ENCODE data around the gene GREM1. TPM values are rescaled to one million over a fixed set of nuclear protein-coding genes. Genes with fewer than 3 reads are reported as not detected.

GREM1 gene
- polyA plus RNA-seq, 1 of the 3 experiments (the other 2 are of a cell fraction), result 23.9 TPM

DNA sequence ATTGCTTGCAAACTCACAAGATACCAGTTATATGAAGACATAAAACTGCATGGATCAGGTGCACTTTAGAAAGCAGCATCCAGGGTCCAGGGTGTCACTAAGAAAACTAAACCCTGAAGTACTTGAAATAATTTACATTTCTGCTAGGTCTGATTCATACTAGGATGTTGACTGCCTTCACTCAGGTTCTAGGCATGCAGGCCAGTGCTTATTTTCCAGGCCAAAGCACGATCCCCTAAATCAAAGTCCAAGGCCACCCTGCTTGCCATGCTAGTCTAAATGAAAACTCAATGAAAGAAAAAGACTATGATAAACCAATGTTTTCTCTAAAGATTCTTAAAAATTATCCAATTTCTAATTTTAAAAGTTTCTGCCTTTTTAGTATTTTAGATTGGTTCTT, 49.4 kb downstream of the GREM1 start:
- H3F3A ChIP-seq (replicated peaks; ENCODE audit: insufficient read depth), result peaks cover 31% of the 10 kb centered on the region
- no peak for DNase-seq
- H3K9ac ChIP-seq, result no peak overlapping the region
- H3K4me1 ChIP-seq (ENCODE audit: control insufficient read depth in 1 of 2, insufficient read depth in 2 of 2, low read depth in 1 of 2, low read length in 1 of 2), result no peaks in the 10 kb centered on the region
- no peaks in the 10 kb centered on the region for H4K20me1 ChIP-seq (ENCODE audit: insufficient read depth)
- peaks cover 13% of the 10 kb centered on the region; the same call in 1 of the 2 replicates for H3K79me2 ChIP-seq (ENCODE audit: insufficient read depth)
- no peaks in the 10 kb centered on the region for H3K9me2 ChIP-seq
- H3K27me3 ChIP-seq (ENCODE audit: insufficient read depth), result no peaks in the 10 kb centered on the region
- no peak for TF ChIP-seq RFX5 (IDR thresholded peaks at IDR 0.05; ENCODE audit: low read length)
- TF ChIP-seq POLR2AphosphoS5 (IDR thresholded peaks at IDR 0.05; ENCODE audit: low read depth, low read length), result peak; percentile 8; the same call in 1 of the 2 replicates
- 89% methylated on average over 1 of the region's 1 CpG for WGBS (ENCODE audit: low lambda C conversion rate)
- CTCF ChIA-PET, result interaction anchor here (0.6 to 1.5 kb wide), 2 partner anchors 15 to 105 kb away, joined by 3 to 5 read pairs; no protein-coding TSS in a partner anchor
- no peak overlapping the region for H2AFZ ChIP-seq (ENCODE audit: low read depth)
- peaks cover 17 to 38% of the 10 kb centered on the region in 2 experiments for H3K36me3 ChIP-seq (replicated peaks in 1 of 2; ENCODE audit: control insufficient read depth in 1 of 2, insufficient read depth in 2 of 2, low read length in 1 of 2)
- POLR2A ChIA-PET, result no interaction called here
- H3K27ac ChIP-seq (ENCODE audit: low read depth in 2 of 2, low read length in 1 of 2), result no peak overlapping the region
- no peak overlapping the region for H3K4me3 ChIP-seq (ENCODE audit: low read depth in 2 of 2, low read length in 1 of 2)
- no peak overlapping the region for H3K4me2 ChIP-seq
- H3K9me3 ChIP-seq, result no peaks in the 10 kb centered on the region

DNA sequence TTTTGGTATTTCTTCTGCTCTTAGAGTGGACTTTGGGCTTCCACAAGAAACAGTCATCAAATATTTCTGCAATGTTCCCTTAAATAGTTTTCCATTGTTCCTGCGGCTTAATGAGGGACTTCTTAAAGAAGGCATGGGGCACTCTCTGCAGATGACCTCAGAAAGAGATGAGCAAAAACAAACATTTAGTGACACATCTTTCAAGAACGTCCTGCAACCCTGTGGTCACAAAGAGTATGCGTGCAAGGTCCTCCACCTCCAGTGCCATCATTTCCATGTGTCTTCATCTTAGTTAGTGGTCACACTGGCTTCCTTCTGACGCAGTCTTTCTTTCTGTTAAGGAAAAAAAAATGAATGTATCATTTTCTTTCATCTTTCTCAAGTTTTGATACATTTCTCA, 56.2 kb downstream of the GREM1 start:
- Histone ChIP-seq H2AFZ (ENCODE audit: low read depth) (no peak overlapping the region), H3K9ac (peak overlapping the region; percentile 35; the same call in 1 of the 2 replicates), H3F3A (replicated peaks; ENCODE audit: insufficient read depth) (peaks cover 38% of the 10 kb centered on the region), H3K4me2 (0 out of 2 replicates have a peak overlapping the region, but pooled peaks have one; percentile 10), H3K9me2 (no peaks in the 10 kb centered on the region), H3K79me2 (ENCODE audit: insufficient read depth) (peaks cover 10% of the 10 kb centered on the region; the same call in 1 of the 2 replicates), H4K20me1 (ENCODE audit: insufficient read depth) (no peaks in the 10 kb centered on the region), H3K36me3 (replicated peaks in 1 of 2; ENCODE audit: control insufficient read depth in 1 of 2, insufficient read depth in 2 of 2, low read length in 1 of 2) (peaks cover 45 to 78% of the 10 kb centered on the region in 2 experiments), H3K27me3 (ENCODE audit: insufficient read depth) (no peaks in the 10 kb centered on the region), H3K9me3 (peaks cover 4% of the 10 kb centered on the region; the same call in 1 of the 2 replicates), H3K4me1 (ENCODE audit: control insufficient read depth in 1 of 2, insufficient read depth in 2 of 2, low read depth in 1 of 2, low read length in 1 of 2) (peaks cover 0 to 14% of the 10 kb centered on the region in 2 experiments; a peak in 2 of 4 replicates), H3K4me3 (ENCODE audit: low read depth in 2 of 2, low read length in 1 of 2) (no peak overlapping the region), H3K27ac (ENCODE audit: low read depth in 2 of 2, low read length in 1 of 2) (peak overlapping the region in 1 of 2 experiments; percentile 90; a peak in 2 of 4 replicates)
- POLR2A ChIA-PET, result no interaction called here
- 37% methylated on average over 4 of the region's 4 CpGs for WGBS (ENCODE audit: low lambda C conversion rate)
- no peak for DNase-seq
- CTCF ChIA-PET, result no interaction called here
- 0 out of 2 replicates have a peak, but pooled peaks have one; percentile 12 for TF ChIP-seq FOXM1 (IDR thresholded peaks at IDR 0.05; ENCODE audit: low read depth)
- TF ChIP-seq RCOR1 (IDR thresholded peaks at IDR 0.05; ENCODE audit: low read length), result no peak
- TF ChIP-seq GATA2 (CRISPR knock-in tag; IDR thresholded peaks at IDR 0.05), result no peak
- TF ChIP-seq FOSL2 (IDR thresholded peaks at IDR 0.05; ENCODE audit: borderline replicate concordance, low read depth), result peak; percentile 73; the same call in 1 of the 2 replicates
- no peak for TF ChIP-seq NFIC (IDR thresholded peaks at IDR 0.05; ENCODE audit: borderline replicate concordance)
- TF ChIP-seq, protein P1, sequence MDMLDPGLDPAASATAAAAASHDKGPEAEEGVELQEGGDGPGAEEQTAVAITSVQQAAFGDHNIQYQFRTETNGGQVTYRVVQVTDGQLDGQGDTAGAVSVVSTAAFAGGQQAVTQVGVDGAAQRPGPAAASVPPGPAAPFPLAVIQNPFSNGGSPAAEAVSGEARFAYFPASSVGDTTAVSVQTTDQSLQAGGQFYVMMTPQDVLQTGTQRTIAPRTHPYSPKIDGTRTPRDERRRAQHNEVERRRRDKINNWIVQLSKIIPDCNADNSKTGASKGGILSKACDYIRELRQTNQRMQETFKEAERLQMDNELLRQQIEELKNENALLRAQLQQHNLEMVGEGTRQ (IDR thresholded peaks at IDR 0.05; ENCODE audit: borderline replicate concordance, low read depth, low read length), result no peak
- TF ChIP-seq MEF2A (IDR thresholded peaks at IDR 0.05; ENCODE audit: borderline replicate concordance, low read depth), result no peak; the same call in 1 of the 2 replicates
- TF ChIP-seq ELF1 (IDR thresholded peaks at IDR 0.05), result no peak
- TF ChIP-seq JUND (IDR thresholded peaks at IDR 0.05), result peak; percentile 71
- TF ChIP-seq, protein P2, sequence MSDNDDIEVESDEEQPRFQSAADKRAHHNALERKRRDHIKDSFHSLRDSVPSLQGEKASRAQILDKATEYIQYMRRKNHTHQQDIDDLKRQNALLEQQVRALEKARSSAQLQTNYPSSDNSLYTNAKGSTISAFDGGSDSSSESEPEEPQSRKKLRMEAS (IDR thresholded peaks at IDR 0.05; ENCODE audit: low read depth), result peak; percentile 43; the same call in 1 of the 2 replicates
- TF ChIP-seq, protein P3, sequence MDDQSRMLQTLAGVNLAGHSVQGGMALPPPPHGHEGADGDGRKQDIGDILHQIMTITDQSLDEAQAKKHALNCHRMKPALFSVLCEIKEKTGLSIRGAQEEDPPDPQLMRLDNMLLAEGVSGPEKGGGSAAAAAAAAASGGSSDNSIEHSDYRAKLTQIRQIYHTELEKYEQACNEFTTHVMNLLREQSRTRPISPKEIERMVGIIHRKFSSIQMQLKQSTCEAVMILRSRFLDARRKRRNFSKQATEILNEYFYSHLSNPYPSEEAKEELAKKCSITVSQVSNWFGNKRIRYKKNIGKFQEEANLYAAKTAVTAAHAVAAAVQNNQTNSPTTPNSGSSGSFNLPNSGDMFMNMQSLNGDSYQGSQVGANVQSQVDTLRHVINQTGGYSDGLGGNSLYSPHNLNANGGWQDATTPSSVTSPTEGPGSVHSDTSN (IDR thresholded peaks at IDR 0.05), result 0 out of 2 replicates have a peak, but pooled peaks have one; percentile 30
- TF ChIP-seq, protein P4, sequence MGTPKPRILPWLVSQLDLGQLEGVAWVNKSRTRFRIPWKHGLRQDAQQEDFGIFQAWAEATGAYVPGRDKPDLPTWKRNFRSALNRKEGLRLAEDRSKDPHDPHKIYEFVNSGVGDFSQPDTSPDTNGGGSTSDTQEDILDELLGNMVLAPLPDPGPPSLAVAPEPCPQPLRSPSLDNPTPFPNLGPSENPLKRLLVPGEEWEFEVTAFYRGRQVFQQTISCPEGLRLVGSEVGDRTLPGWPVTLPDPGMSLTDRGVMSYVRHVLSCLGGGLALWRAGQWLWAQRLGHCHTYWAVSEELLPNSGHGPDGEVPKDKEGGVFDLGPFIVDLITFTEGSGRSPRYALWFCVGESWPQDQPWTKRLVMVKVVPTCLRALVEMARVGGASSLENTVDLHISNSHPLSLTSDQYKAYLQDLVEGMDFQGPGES (IDR thresholded peaks at IDR 0.05; ENCODE audit: low read depth, low read length), result no peak
- 0 out of 2 replicates have a peak, but pooled peaks have one; percentile 39 for TF ChIP-seq RXRA (IDR thresholded peaks at IDR 0.05; ENCODE audit: borderline replicate concordance, low read depth)
- no peak for TF ChIP-seq CHD2 (IDR thresholded peaks at IDR 0.05; ENCODE audit: low read length, partially characterized antibody)
- TF ChIP-seq TAF1 (IDR thresholded peaks at IDR 0.05; ENCODE audit: borderline replicate concordance, low read depth, low read length), result no peak
- no peak for TF ChIP-seq YY1 (IDR thresholded peaks at IDR 0.05; ENCODE audit: low read depth)
- no peak for TF ChIP-seq SIN3A (IDR thresholded peaks at IDR 0.05; ENCODE audit: borderline replicate concordance, low read depth, low read length)
- TF ChIP-seq NRF1 (IDR thresholded peaks at IDR 0.05; ENCODE audit: low read depth, low read length), result no peak
- no peak for TF ChIP-seq FOXJ3 (CRISPR knock-in tag; IDR thresholded peaks at IDR 0.05)
- TF ChIP-seq EP300 (IDR thresholded peaks at IDR 0.05; ENCODE audit: borderline replicate concordance in 1 of 2, low read depth in 1 of 2, low read length in 1 of 2), result peak in 1 of 2 experiments; percentile 54; a peak in 2 of 4 replicates
- peak; percentile 15; the same call in 1 of the 2 replicates for TF ChIP-seq TEAD4 (IDR thresholded peaks at IDR 0.05; ENCODE audit: borderline replicate concordance, insufficient read depth)
- TF ChIP-seq TCF12 (IDR thresholded peaks at IDR 0.05), result peak; percentile 60
- TF ChIP-seq POLR2AphosphoS5 (IDR thresholded peaks at IDR 0.05; ENCODE audit: low read depth, low read length), result no peak; the same call in 1 of the 2 replicates

Measured in SK-N-SH (cell line).